GM23338 (cell line): ENCODE results near the gene ELFN2. TPM values are rescaled to one million over a fixed set of nuclear protein-coding genes. Genes with fewer than 3 reads are reported as not detected.

ENCODE experiments used
- ATAC-seq: fragments of 200-7000 bp; cut with Tn5 transposase; 3 replicates; pipeline ENCODE4 v1.9.1; 2020
- DNase-seq: peaks from one replicate; pipeline ENCODE4 v3.0.0-alpha.2; 2015; ENCODE audit warnings: low spot score
- H2AFZ ChIP-seq: fragments of 200-600 bp; sonication (generic); 2 replicates; pipeline ENCODE4 v1.8.0; 2016; ENCODE audit warnings: antibody characterized with exemption, mild to moderate bottlenecking, moderate library complexity
- H3F3A ChIP-seq: fragments of 200-600 bp; sonication (generic); replicated peaks from 2 replicates; pipeline ENCODE4 v1.8.0; 2017; ENCODE audit warnings: antibody characterized with exemption, mixed run types, low read depth
- H3K27ac ChIP-seq: fragments of 200-600 bp; sonication (generic); 2 replicates; pipeline ENCODE4 v1.6.1; 2016; ENCODE audit warnings: low read depth
- H3K27me3 ChIP-seq: fragments of 200-600 bp; sonication (generic); 2 replicates; pipeline ENCODE4 v1.8.0; 2016; ENCODE audit warnings: mild to moderate bottlenecking, mixed run types, moderate library complexity; ENCODE audit not compliant: insufficient read depth
- H3K36me3 ChIP-seq: fragments of 200-600 bp; sonication (generic); 2 replicates; pipeline ENCODE4 v1.8.0; 2016; ENCODE audit warnings: mild to moderate bottlenecking; ENCODE audit not compliant: insufficient read depth
- H3K4me1 ChIP-seq: fragments of 200-600 bp; sonication (generic); 2 replicates; pipeline ENCODE4 v1.8.0; 2016; ENCODE audit warnings: mild to moderate bottlenecking, moderate library complexity; ENCODE audit not compliant: insufficient read depth
- H3K4me2 ChIP-seq: fragments of 200-600 bp; sonication (generic); 2 replicates; pipeline ENCODE4 v1.7.1; 2017; ENCODE audit warnings: mixed run types
- H3K4me3 ChIP-seq: fragments of 200-600 bp; sonication (generic); 2 replicates; pipeline ENCODE4 v1.6.1; 2016; ENCODE audit warnings: mixed run types
- H3K79me2 ChIP-seq: fragments of 200-600 bp; sonication (generic); replicated peaks from 2 replicates; pipeline ENCODE4 v1.8.0; 2017; ENCODE audit warnings: mild to moderate bottlenecking; ENCODE audit not compliant: insufficient read depth
- H3K9me2 ChIP-seq: fragments of 200-600 bp; sonication (generic); 2 replicates; pipeline ENCODE4 v1.8.0; 2017; ENCODE audit not compliant: insufficient read depth
- H4K20me1 ChIP-seq: fragments of 200-600 bp; sonication (generic); replicated peaks from 2 replicates; pipeline ENCODE4 v1.8.0; 2017; ENCODE audit warnings: mild to moderate bottlenecking; ENCODE audit not compliant: insufficient read depth
- H3K27ac Mint-ChIP-seq: 2 replicates; pipeline ENCODE4 v1.8.0; 2020; ENCODE audit warnings: inconsistent platforms, mild to moderate bottlenecking, moderate library complexity, mixed read lengths
- H3K27me3 Mint-ChIP-seq: 3 replicates; pipeline ENCODE4 v1.8.0; 2022; ENCODE audit warnings: low read depth, mild to moderate bottlenecking, moderate library complexity, mixed read lengths, inconsistent platforms; ENCODE audit not compliant: insufficient read depth, poor library complexity
- H3K36me3 Mint-ChIP-seq: 3 replicates; pipeline ENCODE4 v1.8.0; 2021; ENCODE audit warnings: low read depth, mild to moderate bottlenecking, inconsistent platforms, moderate library complexity, mixed read lengths
- H3K4me1 Mint-ChIP-seq: 3 replicates; pipeline ENCODE4 v1.8.0; 2020; ENCODE audit warnings: mild to moderate bottlenecking, inconsistent platforms, mixed read lengths
- H3K4me3 Mint-ChIP-seq: 3 replicates; pipeline ENCODE4 v1.8.0; 2021; ENCODE audit warnings: moderate library complexity, mild to moderate bottlenecking, inconsistent platforms, mixed read lengths
- H3K9me3 Mint-ChIP-seq: 3 replicates; pipeline ENCODE4 v1.8.0; 2020; ENCODE audit warnings: moderate library complexity, mild to moderate bottlenecking, inconsistent platforms, mixed read lengths
- CTCF ChIP-seq, 2 experiments: fragments of 200-600 bp in 1 of 2; sonication (generic) in 1 of 2; conservative IDR thresholded peaks; 2 replicates each; pipeline versions ENCODE4 v1.5.1 to v1.6.1; 2016 to 2017; ENCODE audit warnings: antibody characterized with exemption in 2 of 2, low read depth in 2 of 2, mild to moderate bottlenecking in 2 of 2, moderate library complexity in 1 of 2
- EZH2phosphoT487 ChIP-seq: fragments of 200-600 bp; sonication (generic); IDR thresholded peaks from one replicate; pipeline ENCODE4 v1.8.1; 2018; ENCODE audit warnings: antibody characterized with exemption; ENCODE audit not compliant: unreplicated experiment
- JUNB ChIP-seq: IDR thresholded peaks from one replicate; pipeline ENCODE4 v1.6.1; 2016; ENCODE audit warnings: antibody characterized with exemption; ENCODE audit not compliant: unreplicated experiment
- NANOG ChIP-seq: IDR thresholded peaks from 2 replicates; pipeline ENCODE4 v1.6.1; 2016; ENCODE audit warnings: antibody characterized with exemption, borderline replicate concordance
- REST ChIP-seq: IDR thresholded peaks from one replicate; pipeline ENCODE4 v1.6.1; 2018; ENCODE audit warnings: antibody characterized with exemption; ENCODE audit not compliant: unreplicated experiment
- STAT1 ChIP-seq: IDR thresholded peaks from one replicate; pipeline ENCODE4 v1.6.1; 2016; ENCODE audit warnings: antibody characterized with exemption; ENCODE audit not compliant: unreplicated experiment
- ZNF114 ChIP-seq: fragments of 250-450 bp; sonication (Bioruptor Pico); IDR thresholded peaks from 2 replicates; pipeline ENCODE4 v1.5.0; 2020; ENCODE audit warnings: mild to moderate bottlenecking, moderate library complexity
- ZNF462 ChIP-seq: fragments of 250-450 bp; sonication (Bioruptor Pico); IDR thresholded peaks from 2 replicates; pipeline ENCODE4 v1.5.0; 2020; ENCODE audit warnings: mild to moderate bottlenecking, moderate library complexity
- polyA plus RNA-seq: library from polyadenylated mRNA; unstranded; fragments of >200 nt; fragmentation: Nextera tagmentation; extraction: Ambion mirVana; gene quantifications from 2 replicates; pipeline ENCODE4 v1.2.1, GENCODE V29; 2016
- total RNA-seq: library from RNA; depleted of rRNA; stranded (reverse); fragments of >200 nt; shearing (Covaris generic); gene quantifications from 2 replicates; pipeline ENCODE4 v1.2.3, GENCODE V29; 2014

The ELFN2 gene
- total and polyA plus RNA-seq, 2 experiments from 2014 or later, result 0.18 to 0.35 TPM

GRCh38 chr22:37460684-37461083 lies 33.4 kb upstream of the ELFN2 start:
- Histone ChIP-seq H4K20me1 (no peaks in the 10 kb centered on the region), H3K36me3 (no peaks in the 10 kb centered on the region), H3K27ac (no peak overlapping the region), H3K4me2 (no peak overlapping the region), H3K4me1 (no peaks in the 10 kb centered on the region), H2AFZ (no peak overlapping the region), H3K27me3 (no peaks in the 10 kb centered on the region), H3K79me2 (no peaks in the 10 kb centered on the region), H3K9me2 (no peaks in the 10 kb centered on the region), H3F3A (no peaks in the 10 kb centered on the region), H3K4me3 (no peak overlapping the region)
- Mint-ChIP-seq H3K9me3 (no peaks in the 10 kb centered on the region), H3K4me3 (no peak overlapping the region), H3K4me1 (peaks cover 8% of the 10 kb centered on the region), H3K36me3 (no peaks in the 10 kb centered on the region), H3K27ac (no peak overlapping the region), H3K27me3 (peaks cover 11% of the 10 kb centered on the region)
- TF ChIP-seq JUNB, result no peak
- no peak for TF ChIP-seq ZNF462 (CRISPR knock-in tag)
- no peak for TF ChIP-seq ZNF114 (CRISPR knock-in tag)
- no peak for TF ChIP-seq CTCF (conservative IDR thresholded peaks at IDR 0.05; ENCODE audit: low read depth in 2 of 2)
- no peak for TF ChIP-seq NANOG
- no peak for TF ChIP-seq EZH2phosphoT487
- TF ChIP-seq REST, result no peak
- TF ChIP-seq STAT1, result no peak
- ATAC-seq (no peak), DNase-seq (no peak)
